ENCODE results near the gene ARL5C. TPM values are rescaled to one million over a fixed set of nuclear protein-coding genes. Genes with fewer than 3 reads are reported as not detected.
"Not testable (repeated sequence)": the region's sequence is repeated elsewhere in the genome, so short reads cannot be mapped to it uniquely, and the experiment has no call there.

ARL5C gene
- total RNA-seq, 1 experiment from 2014 or later: not detected

GRCh38 chr17:39139161-39139511 is 26.8 kb downstream of the ARL5C start:
- Histone ChIP-seq H3K4me2 (ENCODE audit: low read depth, low read length, poor library complexity, severe bottlenecking) (peak overlapping the region; percentile 80), H3K4me3 (ENCODE audit: low read length) (peak overlapping the region; percentile 61; the same call in 1 of the 2 replicates), H3K27ac (ENCODE audit: low read length) (peak overlapping the region; percentile 48), H3K9ac (ENCODE audit: low read length) (peak overlapping the region; percentile 51), H4K20me1 (ENCODE audit: insufficient read depth, low read depth, low read length) (no peaks in the 10 kb centered on the region), H3K27me3 (ENCODE audit: low read length) (no peaks in the 10 kb centered on the region), H3K79me2 (ENCODE audit: low read length) (no peaks in the 10 kb centered on the region), H3K36me3 (ENCODE audit: insufficient read depth, low read length) (no peaks in the 10 kb centered on the region), H3K9me2 (replicated peaks; ENCODE audit: insufficient read depth, low read length) (no peaks in the 10 kb centered on the region), H3K9me3 (ENCODE audit: low read length) (peaks cover 6% of the 10 kb centered on the region; the same call in 1 of the 2 replicates), H2AFZ (ENCODE audit: low read length) (peak overlapping the region; percentile 73; the same call in 1 of the 2 replicates), H3K4me1 (ENCODE audit: low read length) (peaks cover 36% of the 10 kb centered on the region)
- peak; percentile 46 for DNase-seq

- Histone ChIP-seq H3K9me3 (ENCODE audit: low read length) (peaks cover 6% of the 10 kb centered on the region; the same call in 1 of the 2 replicates), H3K4me1 (ENCODE audit: low read length) (peaks cover 36% of the 10 kb centered on the region), H3K4me2 (ENCODE audit: low read depth, low read length, poor library complexity, severe bottlenecking) (peak overlapping the region; percentile 80), H2AFZ (ENCODE audit: low read length) (peak overlapping the region; percentile 73; the same call in 1 of the 2 replicates), H3K79me2 (ENCODE audit: low read length) (no peaks in the 10 kb centered on the region), H3K9ac (ENCODE audit: low read length) (peak overlapping the region; percentile 51), H3K27ac (ENCODE audit: low read length) (peak overlapping the region; percentile 48), H3K9me2 (replicated peaks; ENCODE audit: insufficient read depth, low read length) (no peaks in the 10 kb centered on the region), H4K20me1 (ENCODE audit: insufficient read depth, low read depth, low read length) (no peaks in the 10 kb centered on the region), H3K4me3 (ENCODE audit: low read length) (peak overlapping the region; percentile 61; the same call in 1 of the 2 replicates), H3K36me3 (ENCODE audit: insufficient read depth, low read length) (no peaks in the 10 kb centered on the region), H3K27me3 (ENCODE audit: low read length) (no peaks in the 10 kb centered on the region)
- DNase-seq: no peak
Observed at GRCh38 chr17:39138431-39139160, 27.4 kb downstream of the ARL5C start.

- no peak overlapping the region for H2AFZ ChIP-seq (ENCODE audit: low read length)
- H3K9ac ChIP-seq (ENCODE audit: low read length): no peak overlapping the region
- no peak overlapping the region for H3K4me3 ChIP-seq (ENCODE audit: low read length)
- H4K20me1 ChIP-seq (ENCODE audit: insufficient read depth, low read depth, low read length): no peaks in the 10 kb centered on the region
- DNase-seq: no peak
- H3K36me3 ChIP-seq (ENCODE audit: insufficient read depth, low read length): no peaks in the 10 kb centered on the region
- no peak overlapping the region for H3K27ac ChIP-seq (ENCODE audit: low read length)
- H3K4me2 ChIP-seq (ENCODE audit: low read depth, low read length, poor library complexity, severe bottlenecking): no peak overlapping the region
- H3K79me2 ChIP-seq (ENCODE audit: low read length): no peaks in the 10 kb centered on the region
- H3K9me3 ChIP-seq (ENCODE audit: low read length): no peaks in the 10 kb centered on the region
- H3K4me1 ChIP-seq (ENCODE audit: low read length): peaks cover 34% of the 10 kb centered on the region
- H3K27me3 ChIP-seq (ENCODE audit: low read length): no peaks in the 10 kb centered on the region
- H3K9me2 ChIP-seq (replicated peaks; ENCODE audit: insufficient read depth, low read length): no peaks in the 10 kb centered on the region
Observed at GRCh38 chr17:39134878-39135277, 31.1 kb downstream of the ARL5C start.

DNA sequence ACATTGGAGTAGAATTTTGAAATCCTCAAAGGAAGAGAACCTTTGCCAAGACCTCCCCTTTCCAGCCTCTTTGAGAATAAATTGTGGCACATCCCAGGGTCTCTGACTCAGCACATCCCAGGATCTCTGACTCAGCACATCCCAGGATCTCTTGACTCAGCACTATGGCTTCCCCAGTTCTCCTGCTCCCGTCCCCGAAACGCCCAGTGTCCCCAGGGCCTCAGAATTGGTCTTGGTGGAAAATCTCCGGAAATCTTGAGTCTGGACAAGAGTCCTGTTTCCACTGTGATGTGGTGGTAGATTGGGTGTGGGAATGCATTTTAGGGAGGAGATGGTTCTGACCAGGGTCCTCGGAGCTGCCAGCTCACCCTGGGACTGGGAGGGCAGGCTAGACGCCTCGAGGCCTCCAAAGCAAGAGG is 33.8 kb downstream of the ARL5C start:
- H3K27me3 ChIP-seq (ENCODE audit: low read length): no peaks in the 10 kb centered on the region
- H2AFZ ChIP-seq (ENCODE audit: low read length): no peak overlapping the region
- DNase-seq: no peak
- no peaks in the 10 kb centered on the region for H3K36me3 ChIP-seq (ENCODE audit: insufficient read depth, low read length)
- no peaks in the 10 kb centered on the region for H3K9me3 ChIP-seq (ENCODE audit: low read length)
- H3K4me1 ChIP-seq (ENCODE audit: low read length): peaks cover 7% of the 10 kb centered on the region
- no peaks in the 10 kb centered on the region for H4K20me1 ChIP-seq (ENCODE audit: insufficient read depth, low read depth, low read length)
- H3K9ac ChIP-seq (ENCODE audit: low read length): no peak overlapping the region
- H3K27ac ChIP-seq (ENCODE audit: low read length): no peak overlapping the region
- H3K9me2 ChIP-seq (replicated peaks; ENCODE audit: insufficient read depth, low read length): no peaks in the 10 kb centered on the region
- H3K79me2 ChIP-seq (ENCODE audit: low read length): no peaks in the 10 kb centered on the region
- no peak overlapping the region for H3K4me3 ChIP-seq (ENCODE audit: low read length)
- H3K4me2 ChIP-seq (ENCODE audit: low read depth, low read length, poor library complexity, severe bottlenecking): no peak overlapping the region

DNA sequence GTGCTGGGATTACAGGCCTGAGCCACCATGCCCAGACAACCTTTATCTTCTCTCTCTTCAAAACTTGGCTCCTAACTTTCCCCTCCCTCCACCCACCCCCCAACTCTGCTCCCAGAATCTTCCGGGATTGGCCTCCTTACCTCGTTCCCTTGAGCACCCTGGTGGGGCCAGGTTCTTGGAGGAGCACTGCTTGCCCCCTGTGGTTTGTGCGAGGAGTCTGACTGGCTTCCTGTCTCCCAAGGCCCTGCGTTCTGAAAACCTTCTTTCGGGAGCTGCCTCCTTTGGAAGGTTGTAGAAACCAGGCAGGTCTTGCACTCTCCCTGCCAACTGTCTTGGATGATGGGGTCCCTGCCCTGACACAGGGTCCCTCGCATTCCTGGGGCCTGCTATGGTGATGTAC is 34.3 kb downstream of the ARL5C start:
- H3K4me2 ChIP-seq (ENCODE audit: low read depth, low read length, poor library complexity, severe bottlenecking): no peak overlapping the region
- no peak overlapping the region for H3K27ac ChIP-seq (ENCODE audit: low read length)

DNA sequence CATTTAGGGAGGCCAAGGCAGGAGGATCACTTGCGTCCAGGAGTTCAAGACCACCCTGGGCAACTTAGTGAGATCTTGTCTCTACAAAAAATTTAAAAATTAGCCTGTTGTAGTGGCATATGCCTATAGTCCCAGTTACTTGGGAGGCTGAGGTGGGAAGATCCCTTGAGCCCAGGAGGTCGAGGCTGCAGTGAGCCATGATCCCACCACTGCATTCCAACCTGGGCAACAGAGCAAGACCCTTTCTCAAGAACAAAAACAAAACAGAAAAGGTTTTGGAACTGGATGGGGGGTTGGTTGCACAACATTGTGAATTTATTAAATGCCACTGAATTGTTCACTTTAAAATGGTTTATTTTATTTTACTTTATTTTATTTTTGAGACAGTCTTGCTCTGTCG is 35.8 kb downstream of the ARL5C start:
- Histone ChIP-seq H3K4me1 (ENCODE audit: low read length) (no peaks in the 10 kb centered on the region), H3K9me2 (replicated peaks; ENCODE audit: insufficient read depth, low read length) (no peaks in the 10 kb centered on the region), H3K27ac (ENCODE audit: low read length) (no peak overlapping the region), H3K9me3 (ENCODE audit: low read length) (no peaks in the 10 kb centered on the region), H3K4me2 (ENCODE audit: low read depth, low read length, poor library complexity, severe bottlenecking) (no peak overlapping the region), H3K4me3 (ENCODE audit: low read length) (no peak overlapping the region), H2AFZ (ENCODE audit: low read length) (no peak overlapping the region), H3K9ac (ENCODE audit: low read length) (no peak overlapping the region), H4K20me1 (ENCODE audit: insufficient read depth, low read depth, low read length) (no peaks in the 10 kb centered on the region), H3K36me3 (ENCODE audit: insufficient read depth, low read length) (no peaks in the 10 kb centered on the region), H3K79me2 (ENCODE audit: low read length) (no peaks in the 10 kb centered on the region), H3K27me3 (ENCODE audit: low read length) (no peaks in the 10 kb centered on the region)
- no peak for DNase-seq

More for the DNA sequence above, 34.3 kb downstream of the ARL5C start:
- no peaks in the 10 kb centered on the region for H3K9me2 ChIP-seq (replicated peaks; ENCODE audit: insufficient read depth, low read length)
- H3K36me3 ChIP-seq (ENCODE audit: insufficient read depth, low read length): no peaks in the 10 kb centered on the region
- peaks cover 1% of the 10 kb centered on the region; the same call in 1 of the 2 replicates for H3K4me1 ChIP-seq (ENCODE audit: low read length)
- no peak overlapping the region for H3K4me3 ChIP-seq (ENCODE audit: low read length)
- no peaks in the 10 kb centered on the region for H4K20me1 ChIP-seq (ENCODE audit: insufficient read depth, low read depth, low read length)
- H3K79me2 ChIP-seq (ENCODE audit: low read length): no peaks in the 10 kb centered on the region
- DNase-seq: no peak
- H2AFZ ChIP-seq (ENCODE audit: low read length): no peak overlapping the region
- no peak overlapping the region for H3K9ac ChIP-seq (ENCODE audit: low read length)
- H3K9me3 ChIP-seq (ENCODE audit: low read length): no peaks in the 10 kb centered on the region
- H3K27me3 ChIP-seq (ENCODE audit: low read length): no peaks in the 10 kb centered on the region

GRCh38 chr17:39129544-39129943 is 36.4 kb downstream of the ARL5C start:
- not testable (repeated sequence) for H3K4me3 ChIP-seq (ENCODE audit: low read length); H3K4me1 ChIP-seq (ENCODE audit: low read length); H3K27me3 ChIP-seq (ENCODE audit: low read length); H3K36me3 ChIP-seq (ENCODE audit: insufficient read depth, low read length); H3K4me2 ChIP-seq (ENCODE audit: low read depth, low read length, poor library complexity, severe bottlenecking); H3K9ac ChIP-seq (ENCODE audit: low read length); H3K27ac ChIP-seq (ENCODE audit: low read length); H3K9me2 ChIP-seq (replicated peaks; ENCODE audit: insufficient read depth, low read length); H3K9me3 ChIP-seq (ENCODE audit: low read length); H4K20me1 ChIP-seq (ENCODE audit: insufficient read depth, low read depth, low read length); H2AFZ ChIP-seq (ENCODE audit: low read length); DNase-seq; H3K79me2 ChIP-seq (ENCODE audit: low read length)

DNA sequence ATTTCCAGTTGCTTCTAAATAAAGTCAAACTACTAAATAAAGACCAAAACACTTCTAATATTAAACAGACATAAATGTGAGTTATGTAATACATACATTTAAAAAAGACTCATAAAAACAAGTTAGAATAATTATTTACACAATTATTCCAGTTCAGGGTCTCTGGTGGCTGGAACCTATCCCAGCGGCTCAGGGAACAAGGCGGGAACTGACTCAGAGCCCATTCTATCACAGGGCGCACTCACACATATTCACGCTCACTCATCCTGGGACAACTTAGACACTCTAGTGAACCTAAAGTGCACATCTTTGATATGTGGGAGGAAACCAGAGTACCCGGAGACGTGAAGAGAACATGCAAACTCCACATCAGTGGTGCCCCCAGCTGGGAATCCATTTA is 39.5 kb downstream of the ARL5C start:
- no peak overlapping the region for H2AFZ ChIP-seq (ENCODE audit: low read length)
- no peak overlapping the region for H3K9ac ChIP-seq (ENCODE audit: low read length)
- no peaks in the 10 kb centered on the region for H3K27me3 ChIP-seq (ENCODE audit: low read length)
- H3K9me2 ChIP-seq (replicated peaks; ENCODE audit: insufficient read depth, low read length): no peaks in the 10 kb centered on the region
- no peak overlapping the region for H3K4me3 ChIP-seq (ENCODE audit: low read length)
- no peak overlapping the region for H3K4me2 ChIP-seq (ENCODE audit: low read depth, low read length, poor library complexity, severe bottlenecking)
- H3K4me1 ChIP-seq (ENCODE audit: low read length): peaks cover 2% of the 10 kb centered on the region; the same call in 1 of the 2 replicates
- no peaks in the 10 kb centered on the region for H4K20me1 ChIP-seq (ENCODE audit: insufficient read depth, low read depth, low read length)
- no peak overlapping the region for H3K27ac ChIP-seq (ENCODE audit: low read length)
- H3K9me3 ChIP-seq (ENCODE audit: low read length): no peaks in the 10 kb centered on the region
- H3K79me2 ChIP-seq (ENCODE audit: low read length): no peaks in the 10 kb centered on the region
- DNase-seq: no peak
- H3K36me3 ChIP-seq (ENCODE audit: insufficient read depth, low read length): no peaks in the 10 kb centered on the region
